ENCODE measurements around the gene UNC50. TPM values are rescaled to one million over a fixed set of nuclear protein-coding genes. Genes with fewer than 3 reads are reported as not detected.

UNC50 gene
- 31.8 TPM for total RNA-seq

GRCh38 chr2:98608116-98608961 lies at the start of gene UNC50, which contains the start of gene COA5:
Gene UNC50 (plus strand): TSS chr2:98608589. CDS start chr2:98609760, 1,171 bp downstream.
Gene COA5 (minus strand): TSS chr2:98608512. CDS start chr2:98608405, 107 bp downstream.
- peak; percentile 87 for DNase-seq

GRCh38 chr2:98558852-98559530 lies 49.4 kb upstream of the UNC50 start:
- DNase-seq: no peak

- no peak for DNase-seq
These were observed 48.8 kb upstream of the UNC50 start for GRCh38 chr2:98559581-98559980.

- no peak for DNase-seq
These were observed 48.1 kb upstream of the UNC50 start for GRCh38 chr2:98560256-98560771.

GRCh38 chr2:98561018-98561417 lies 47.4 kb upstream of the UNC50 start:
- no peak for DNase-seq

GRCh38 chr2:98561902-98562695 lies 46.3 kb upstream of the UNC50 start:
- no peak for DNase-seq

- no peak for DNase-seq
These were observed 45.0 kb upstream of the UNC50 start for GRCh38 chr2:98563394-98563793.

GRCh38 chr2:98564541-98565132 lies 43.8 kb upstream of the UNC50 start:
- DNase-seq: no peak

GRCh38 chr2:98565286-98565860 lies 43.0 kb upstream of the UNC50 start:
- DNase-seq: no peak

- no peak for DNase-seq
These were observed 42.4 kb upstream of the UNC50 start for GRCh38 chr2:98565941-98566340.

- DNase-seq: no peak
These were observed 40.0 kb upstream of the UNC50 start for GRCh38 chr2:98568161-98568956.

- DNase-seq: no peak
These were observed 39.1 kb upstream of the UNC50 start for GRCh38 chr2:98569197-98569793.

GRCh38 chr2:98569915-98570314 lies 38.5 kb upstream of the UNC50 start:
- DNase-seq: no peak

- no peak for DNase-seq
These were observed 38.0 kb upstream of the UNC50 start for GRCh38 chr2:98570356-98570755.

- DNase-seq: no peak
These were observed 37.2 kb upstream of the UNC50 start for GRCh38 chr2:98571121-98571701.

- no peak for DNase-seq
These were observed 36.6 kb upstream of the UNC50 start for GRCh38 chr2:98571796-98572195.

- no peak for DNase-seq
These were observed 36.2 kb upstream of the UNC50 start for GRCh38 chr2:98572211-98572610.

GRCh38 chr2:98572676-98573075 lies 35.7 kb upstream of the UNC50 start:
- DNase-seq: no peak

- DNase-seq: no peak
These were observed 35.0 kb upstream of the UNC50 start for GRCh38 chr2:98573426-98573825.
